Endothelial cell of umbilical vein (primary cell): ENCODE measurements around the gene KCNMA1. TPM values are rescaled to one million over a fixed set of nuclear protein-coding genes. Genes with fewer than 3 reads are reported as not detected.

Experiments
- BruUV-seq: library from RNA; stranded (reverse); fragments of 400-500 nt; replicated peaks from 2 replicates; lab custom pipeline; 2021; lab: Mats Ljungman, UMichigan
- CTCF ChIA-PET: fragments of 300-600, 350-600 bp; sonication (Branson Sonifier 250); formaldehyde crosslinking; loops from one replicate; lab custom pipeline; 2021; ENCODE audit warnings: antibody characterized with exemption, inconsistent platforms; lab: Charles Lee
- POLR2A ChIA-PET: fragments of 300-600, 350-600 bp; sonication (Branson Sonifier 250); formaldehyde crosslinking; loops from one replicate; lab custom pipeline; 2021; ENCODE audit warnings: antibody characterized with exemption, inconsistent platforms; lab: Charles Lee
- DNase-seq: peaks from one replicate; pipeline ENCODE4 v3.0.0-alpha.2; 2011; ENCODE audit warnings: low read depth, low spot score
- FAIRE-seq: peaks from 2 replicates; lab custom pipeline; 2011; peaks lifted over from hg19 to GRCh38; lab: Jason Lieb, UNC
- H2AFZ ChIP-seq: 2 replicates; pipeline ENCODE4 v1.6.0; 2012; ENCODE audit warnings: low read depth, low read length, control low read depth, inconsistent platforms
- H3K27ac ChIP-seq: 2 replicates; pipeline ENCODE4 v1.5.1; 2011; ENCODE audit warnings: low read depth, mild to moderate bottlenecking, control low read depth, low read length, moderate library complexity; ENCODE audit not compliant: insufficient read depth
- H3K27me3 ChIP-seq, 2 experiments: 2 replicates each; pipeline versions ENCODE4 v1.6.0 to v1.6.1; 2011; ENCODE audit warnings: low read length in 2 of 2, mixed read lengths in 1 of 2; ENCODE audit not compliant: control insufficient read depth in 2 of 2, insufficient read depth in 2 of 2
- H3K36me3 ChIP-seq, 2 experiments: 2 replicates in 1 of 2; 3 replicates in 1 of 2; pipeline ENCODE4 v1.5.1; 2011; ENCODE audit warnings: low read length in 2 of 2, mild to moderate bottlenecking in 1 of 2, moderate library complexity in 1 of 2; ENCODE audit not compliant: control insufficient read depth in 2 of 2, insufficient read depth in 2 of 2; ENCODE audit errors: extremely low read depth in 1 of 2
- H3K4me1 ChIP-seq: 3 replicates; pipeline ENCODE4 v1.5.1; 2011; ENCODE audit warnings: mild to moderate bottlenecking, low read length; ENCODE audit not compliant: control insufficient read depth, insufficient read depth; ENCODE audit errors: extremely low read depth
- H3K4me2 ChIP-seq: 2 replicates; pipeline ENCODE4 v1.6.1; 2011; ENCODE audit warnings: low read length, control low read depth, mixed read lengths; ENCODE audit not compliant: insufficient read depth
- H3K4me3 ChIP-seq, 3 experiments: fragments of 200-600 bp in 1 of 3; sonication (generic), shearing (Covaris generic) in 1 of 3; replicated peaks in 1 of 3; 2 replicates each; pipeline ENCODE4 v1.5.1; 2011 to 2016; ENCODE audit warnings: control low read depth in 3 of 3, low read length in 3 of 3, mild to moderate bottlenecking in 2 of 3, inconsistent platforms in 1 of 3, low read depth in 1 of 3, moderate library complexity in 1 of 3; ENCODE audit not compliant: insufficient read depth in 1 of 3
- H3K79me2 ChIP-seq: 2 replicates; pipeline ENCODE4 v1.6.0; 2012; ENCODE audit warnings: low read length, inconsistent platforms; ENCODE audit not compliant: control insufficient read depth, insufficient read depth
- H3K9ac ChIP-seq: replicated peaks from 2 replicates; pipeline ENCODE3; 2011; ENCODE audit warnings: low read length, control low read depth; ENCODE audit not compliant: insufficient read depth; ENCODE audit errors: extremely low read depth
- H3K9me1 ChIP-seq: replicated peaks from 3 replicates; pipeline ENCODE4 v1.6.0; 2011; ENCODE audit warnings: mild to moderate bottlenecking, low read length; ENCODE audit not compliant: control insufficient read depth, insufficient read depth; ENCODE audit errors: extremely low read depth
- H3K9me3 ChIP-seq: replicated peaks from 2 replicates; pipeline ENCODE4 v1.5.1; 2012; ENCODE audit warnings: low read length, inconsistent platforms; ENCODE audit not compliant: control insufficient read depth, insufficient read depth
- H4K20me1 ChIP-seq: replicated peaks from 2 replicates; pipeline ENCODE3; 2011; ENCODE audit warnings: mild to moderate bottlenecking, low read length; ENCODE audit not compliant: control insufficient read depth, insufficient read depth; ENCODE audit errors: extremely low read depth
- CTCF ChIP-seq, 2 donors: IDR thresholded peaks; 1 replicate in 1 of 2; 2 replicates in 1 of 2; pipeline ENCODE4 v1.5.1; 2011; ENCODE audit warnings: low read length in 2 of 2, mild to moderate bottlenecking in 2 of 2, moderate library complexity in 2 of 2, control low read depth in 1 of 2, inconsistent platforms in 1 of 2, low read depth in 1 of 2; ENCODE audit not compliant: insufficient read depth in 1 of 2; ENCODE audit errors: extremely low read depth in 1 of 2
- EZH2 ChIP-seq: IDR thresholded peaks from 2 replicates; pipeline ENCODE4 v1.6.1; 2012; ENCODE audit warnings: borderline replicate concordance, low read depth, mild to moderate bottlenecking, moderate library complexity, low read length, inconsistent platforms; ENCODE audit not compliant: severe bottlenecking
- FOS ChIP-seq: IDR thresholded peaks from 2 replicates; pipeline ENCODE4 v1.6.1; 2011; ENCODE audit warnings: mild to moderate bottlenecking, low read length, moderate library complexity, borderline replicate concordance; ENCODE audit not compliant: insufficient read depth
- GATA2 ChIP-seq: IDR thresholded peaks from 2 replicates; pipeline ENCODE4 v1.7.0; 2011; ENCODE audit warnings: low read depth, mild to moderate bottlenecking, moderate library complexity, mixed read lengths, low read length; ENCODE audit not compliant: insufficient read length, insufficient read depth
- JUN ChIP-seq: IDR thresholded peaks from 2 replicates; pipeline ENCODE4 v1.6.1; 2011; ENCODE audit warnings: borderline replicate concordance, low read depth; ENCODE audit not compliant: insufficient read length, insufficient read depth
- MAX ChIP-seq: IDR thresholded peaks from 2 replicates; pipeline ENCODE4 v1.6.1; 2011; ENCODE audit not compliant: insufficient read depth, insufficient read length
- MYC ChIP-seq: IDR thresholded peaks from one replicate; pipeline ENCODE4 v1.6.1; 2011; ENCODE audit warnings: mild to moderate bottlenecking, low read depth, low read length
- POLR2A ChIP-seq: IDR thresholded peaks from 2 replicates; pipeline ENCODE4 v1.6.1; 2012; ENCODE audit warnings: low read depth, mild to moderate bottlenecking, control low read depth, low read length
- POLR2AphosphoS5 ChIP-seq: IDR thresholded peaks from 2 replicates; pipeline ENCODE4 v1.6.1; 2012; ENCODE audit warnings: low read depth, mild to moderate bottlenecking, control low read depth, low read length, moderate library complexity; ENCODE audit not compliant: insufficient read depth
- dilution Hi-C: fragments of 300-500 bp; cut with MboI; formaldehyde crosslinking; loops from one replicate; pipeline ENCODE4 v1.15.0; 2019; ENCODE audit warnings: low sequenced_read_pairs; ENCODE audit not compliant: extremely low pct_ligation_motif_present
- intact Hi-C: fragments of 100-400 bp; cut with micrococcal nuclease; formaldehyde crosslinking; loops from one replicate; pipeline ENCODE4 v1.10.0; 2022
- polyA plus RNA-seq, 4 experiments: library from polyadenylated mRNA; depleted of rRNA in 3 of 4; stranded (reverse) in 3 of 4; unstranded in 1 of 4; fragments of >200 nt; gene quantifications; 2 replicates each; pipeline versions ENCODE4 v1.2.1 to v1.2.3, GENCODE V29; 2011 to 2012; ENCODE audit warnings: missing spikeins in 1 of 4
- total RNA-seq: library from RNA; stranded (reverse); gene quantifications from 2 replicates; pipeline ENCODE4 v1.2.3, GENCODE V29; 2021

KCNMA1 gene
- total and polyA plus RNA-seq, 2 donors (not counting 3 experiments of a cell fraction or from before 2014, with no cell fraction given) = 0.10 to 0.82 TPM

GRCh38 chr10:77131214-77131613 lies 506.4 kb downstream of the KCNMA1 start:
- no peak overlapping the region for H3K9ac ChIP-seq
- H3K79me2 ChIP-seq = no peaks in the 10 kb centered on the region
- no peaks in the 10 kb centered on the region for H3K9me1 ChIP-seq
- DNase-seq (no peak), FAIRE-seq (no peak)
- H3K4me3 ChIP-seq = no peak overlapping the region
- BruUV-seq = no TSS peak
- H3K4me1 ChIP-seq = peaks cover 3% of the 10 kb centered on the region
- intact Hi-C loops = no loop called here
- dilution Hi-C loops = no loop called here
- no peaks in the 10 kb centered on the region for H3K27me3 ChIP-seq
- no peak overlapping the region for H3K4me2 ChIP-seq
- H4K20me1 ChIP-seq = no peaks in the 10 kb centered on the region
- H2AFZ ChIP-seq = no peak overlapping the region
- no peaks in the 10 kb centered on the region for H3K9me3 ChIP-seq
- no peak overlapping the region for H3K27ac ChIP-seq
- ChIA-PET CTCF (interaction anchor here (0.7 to 1.3 kb wide), 2 partner anchors 35 to 1398 kb away, joined by 3 to 4 read pairs; no protein-coding TSS in a partner anchor), POLR2A (no interaction called here)
- no peaks in the 10 kb centered on the region for H3K36me3 ChIP-seq
- TF ChIP-seq EZH2 (no peak), FOS (no peak), JUN (no peak)

GRCh38 chr10:77127243-77127642 lies 510.4 kb downstream of the KCNMA1 start:
- H3K9me3 ChIP-seq = no peaks in the 10 kb centered on the region
- H4K20me1 ChIP-seq = no peaks in the 10 kb centered on the region
- H3K4me1 ChIP-seq = peaks cover 3% of the 10 kb centered on the region
- no peaks in the 10 kb centered on the region for H3K79me2 ChIP-seq
- H2AFZ ChIP-seq = no peak overlapping the region
- TF ChIP-seq MAX (no peak), FOS (no peak), POLR2AphosphoS5 (no peak), CTCF (IDR thresholded peaks at IDR 0.05; ENCODE audit: extremely low read depth in 1 of 2, insufficient read depth in 1 of 2, low read depth in 1 of 2, low read length in 2 of 2) (no peak), JUN (no peak), POLR2A (no peak), MYC (no peak), EZH2 (no peak), GATA2 (no peak)
- intact Hi-C loops = no loop called here
- ChIA-PET CTCF (interaction anchor here (1.4 kb wide), 1 partner anchor 9 kb away, joined by 5 read pairs; no protein-coding TSS in a partner anchor), POLR2A (no interaction called here)
- no peak overlapping the region for H3K9ac ChIP-seq
- BruUV-seq = no TSS peak
- H3K4me3 ChIP-seq = no peak overlapping the region
- no peaks in the 10 kb centered on the region for H3K27me3 ChIP-seq
- no peaks in the 10 kb centered on the region for H3K36me3 ChIP-seq
- no peaks in the 10 kb centered on the region for H3K9me1 ChIP-seq
- H3K27ac ChIP-seq = no peak overlapping the region
- DNase-seq (no peak), FAIRE-seq (no peak)
- no peak overlapping the region for H3K4me2 ChIP-seq
- dilution Hi-C loops = no loop called here
